GM12892 (cell line): Measurements from ENCODE around the gene PEX11G.

Experiments
- POLR2A ChIP-seq: IDR thresholded peaks from 2 replicates; pipeline ENCODE4 v1.6.1; 2011; ENCODE audit warnings: low read depth, low read length, control low read depth
- POLR2AphosphoS5 ChIP-seq: IDR thresholded peaks from 2 replicates; pipeline ENCODE4 v1.6.1; 2011; ENCODE audit warnings: low read depth, low read length, control low read depth

GRCh38 chr19:7455600-7456296 is 33.1 kb downstream of the PEX11G start:
- no peak for TF ChIP-seq POLR2AphosphoS5
- no peak for TF ChIP-seq POLR2A
